Keratinocyte (primary cell): ENCODE results near the gene PRM2. TPM values are rescaled to one million over a fixed set of nuclear protein-coding genes. Genes with fewer than 3 reads are reported as not detected.

ENCODE experiments used
- DNase-seq: peaks from one replicate; pipeline ENCODE4 v3.0.0-alpha.2; 2011; ENCODE audit warnings: low read depth, missing footprints, low spot score
- FAIRE-seq: peaks from 2 replicates; lab custom pipeline; 2011; peaks lifted over from hg19 to GRCh38; lab: Jason Lieb, UNC
- H2AFZ ChIP-seq: 2 replicates; pipeline ENCODE4 v1.6.0; 2012; ENCODE audit warnings: low read length, control low read depth, inconsistent platforms; ENCODE audit not compliant: control insufficient read depth
- H3K27ac ChIP-seq: 2 replicates; pipeline ENCODE4 v1.5.1; 2011; ENCODE audit warnings: low read length; ENCODE audit not compliant: control insufficient read depth, insufficient read depth
- H3K27me3 ChIP-seq: 3 replicates; pipeline ENCODE4 v1.6.0; 2011; ENCODE audit warnings: low read length; ENCODE audit not compliant: control insufficient read depth, insufficient read depth; ENCODE audit errors: extremely low read depth
- H3K36me3 ChIP-seq, 2 experiments: 2 replicates in 1 of 2; 3 replicates in 1 of 2; pipeline ENCODE4 v1.5.1; 2011; ENCODE audit warnings: low read length in 2 of 2, mild to moderate bottlenecking in 1 of 2; ENCODE audit not compliant: control insufficient read depth in 2 of 2, insufficient read depth in 2 of 2; ENCODE audit errors: extremely low read depth in 1 of 2
- H3K4me1 ChIP-seq: 3 replicates; pipeline ENCODE4 v1.5.1; 2011; ENCODE audit warnings: low read length; ENCODE audit not compliant: control insufficient read depth, insufficient read depth; ENCODE audit errors: extremely low read depth
- H3K4me2 ChIP-seq: 3 replicates; pipeline ENCODE4 v1.6.0; 2011; ENCODE audit warnings: low read depth, low read length; ENCODE audit not compliant: control insufficient read depth, insufficient read depth; ENCODE audit errors: extremely low read depth
- H3K4me3 ChIP-seq, 3 experiments: fragments of 200-600 bp in 1 of 3; sonication (generic) in 1 of 3; 2 replicates in 2 of 3; 3 replicates in 1 of 3; pipeline ENCODE4 v1.5.1; 2011 to 2016; ENCODE audit warnings: low read length in 3 of 3, mild to moderate bottlenecking in 3 of 3, control low read depth in 2 of 3, inconsistent platforms in 1 of 3, low read depth in 1 of 3, mixed read lengths in 1 of 3, mixed run types in 1 of 3, moderate library complexity in 1 of 3; ENCODE audit not compliant: control insufficient read depth in 2 of 3, insufficient read depth in 2 of 3; ENCODE audit errors: extremely low read depth in 1 of 3
- H3K79me2 ChIP-seq: 2 replicates; pipeline ENCODE4 v1.6.0; 2012; ENCODE audit warnings: low read length; ENCODE audit not compliant: control insufficient read depth, insufficient read depth
- H3K9ac ChIP-seq: 3 replicates; pipeline ENCODE4 v1.6.0; 2011; ENCODE audit warnings: low read length; ENCODE audit not compliant: control insufficient read depth, insufficient read depth; ENCODE audit errors: extremely low read depth
- H3K9me1 ChIP-seq: 3 replicates; pipeline ENCODE4 v1.6.0; 2011; ENCODE audit warnings: low read length; ENCODE audit not compliant: control insufficient read depth, insufficient read depth; ENCODE audit errors: extremely low read depth
- H3K9me3 ChIP-seq: 2 replicates; pipeline ENCODE4 v1.5.1; 2012; ENCODE audit warnings: low read depth, low read length; ENCODE audit not compliant: control insufficient read depth
- H4K20me1 ChIP-seq: 3 replicates; pipeline ENCODE4 v1.6.0; 2011; ENCODE audit warnings: low read length; ENCODE audit not compliant: control insufficient read depth, insufficient read depth; ENCODE audit errors: extremely low read depth
- CTCF ChIP-seq, 3 experiments: IDR thresholded peaks in 1 of 3; conservative IDR thresholded peaks in 1 of 3; optimal IDR thresholded peaks in 1 of 3; 2 replicates in 2 of 3; 3 replicates in 1 of 3; pipeline versions ENCODE3 to v1.5.1; 2011; ENCODE audit warnings: low read length in 3 of 3, mild to moderate bottlenecking in 3 of 3, moderate library complexity in 2 of 3, control low read depth in 1 of 3, inconsistent platforms in 1 of 3; ENCODE audit not compliant: insufficient read depth in 2 of 3; ENCODE audit errors: extremely low read depth in 1 of 3
- EZH2 ChIP-seq: IDR thresholded peaks from one replicate; pipeline ENCODE4 v1.6.1; 2012; ENCODE audit warnings: inconsistent platforms, mild to moderate bottlenecking, low read length, moderate library complexity
- dilution Hi-C: fragments of 300-500 bp; cut with MboI; formaldehyde crosslinking; loops from one replicate; pipeline ENCODE4 v1.7.0; 2020; ENCODE audit warnings: low sequenced_read_pairs; ENCODE audit not compliant: extremely low pct_ligation_motif_present
- polyA plus RNA-seq, 5 experiments: library from polyadenylated mRNA; depleted of rRNA in 3 of 5; stranded (reverse) in 3 of 5; stranded (forward) in 1 of 5; unstranded in 1 of 5; fragments of >200 nt; gene quantifications; 1 replicate in 1 of 5; 2 replicates in 3 of 5; 3 replicates in 1 of 5; pipeline versions ENCODE4 v1.2.1 to v1.2.3, GENCODE V29; 2011 to 2012; ENCODE audit warnings: missing spikeins in 2 of 5, low read depth in 1 of 5, low replicate concordance in 1 of 5

PRM2 gene
- polyA plus RNA-seq, 1 donor (not counting 4 experiments of a cell fraction or from before 2014, with no cell fraction given) = not detected

- peaks cover 4% of the 10 kb centered on the region for H3K4me1 ChIP-seq
- H3K36me3 ChIP-seq = no peaks in the 10 kb centered on the region
- H2AFZ ChIP-seq = no peak overlapping the region
- no peaks in the 10 kb centered on the region for H3K79me2 ChIP-seq
- DNase-seq (no peak), FAIRE-seq (no peak)
- H3K27me3 ChIP-seq = no peaks in the 10 kb centered on the region
- H3K9ac ChIP-seq = no peak overlapping the region
- no peak overlapping the region for H3K4me3 ChIP-seq
- no peak overlapping the region for H3K4me2 ChIP-seq
- H3K9me3 ChIP-seq = no peaks in the 10 kb centered on the region
- H4K20me1 ChIP-seq = no peaks in the 10 kb centered on the region
- TF ChIP-seq CTCF (optimal IDR thresholded peaks at IDR 0.05 in 1 of 3, IDR thresholded peaks at IDR 0.05 in 1 of 3, conservative IDR thresholded peaks at IDR 0.05 in 1 of 3; ENCODE audit: extremely low read depth in 1 of 3, insufficient read depth in 2 of 3, low read length in 3 of 3) (no peak), EZH2 (no peak)
- dilution Hi-C loops = no loop called here
- no peaks in the 10 kb centered on the region for H3K9me1 ChIP-seq
- no peak overlapping the region for H3K27ac ChIP-seq
These were observed 39.6 kb downstream of the PRM2 start for GRCh38 chr16:11236461-11237254.

- Histone ChIP-seq H3K27me3 (no peaks in the 10 kb centered on the region), H3K9me3 (no peaks in the 10 kb centered on the region), H3K4me1 (peaks cover 4% of the 10 kb centered on the region), H2AFZ (no peak overlapping the region), H3K36me3 (no peaks in the 10 kb centered on the region), H3K27ac (no peak overlapping the region), H3K4me3 (no peak overlapping the region), H4K20me1 (no peaks in the 10 kb centered on the region), H3K9ac (no peak overlapping the region), H3K9me1 (no peaks in the 10 kb centered on the region), H3K4me2 (no peak overlapping the region), H3K79me2 (no peaks in the 10 kb centered on the region)
- DNase-seq (no peak), FAIRE-seq (no peak)
- TF ChIP-seq EZH2 = no peak
- no peak for TF ChIP-seq CTCF (optimal IDR thresholded peaks at IDR 0.05 in 1 of 3, IDR thresholded peaks at IDR 0.05 in 1 of 3, conservative IDR thresholded peaks at IDR 0.05 in 1 of 3; ENCODE audit: extremely low read depth in 1 of 3, insufficient read depth in 2 of 3, low read length in 3 of 3)
- dilution Hi-C loops = no loop called here
These were observed 40.6 kb downstream of the PRM2 start for GRCh38 chr16:11235703-11235991.
